ENCODE measurements around the gene IFNA14. TPM values are rescaled to one million over a fixed set of nuclear protein-coding genes. Genes with fewer than 3 reads are reported as not detected.

Gene IFNA14
- total RNA-seq, 1 experiment from 2014 or later = not detected

- TF ChIP-seq, protein P1, sequence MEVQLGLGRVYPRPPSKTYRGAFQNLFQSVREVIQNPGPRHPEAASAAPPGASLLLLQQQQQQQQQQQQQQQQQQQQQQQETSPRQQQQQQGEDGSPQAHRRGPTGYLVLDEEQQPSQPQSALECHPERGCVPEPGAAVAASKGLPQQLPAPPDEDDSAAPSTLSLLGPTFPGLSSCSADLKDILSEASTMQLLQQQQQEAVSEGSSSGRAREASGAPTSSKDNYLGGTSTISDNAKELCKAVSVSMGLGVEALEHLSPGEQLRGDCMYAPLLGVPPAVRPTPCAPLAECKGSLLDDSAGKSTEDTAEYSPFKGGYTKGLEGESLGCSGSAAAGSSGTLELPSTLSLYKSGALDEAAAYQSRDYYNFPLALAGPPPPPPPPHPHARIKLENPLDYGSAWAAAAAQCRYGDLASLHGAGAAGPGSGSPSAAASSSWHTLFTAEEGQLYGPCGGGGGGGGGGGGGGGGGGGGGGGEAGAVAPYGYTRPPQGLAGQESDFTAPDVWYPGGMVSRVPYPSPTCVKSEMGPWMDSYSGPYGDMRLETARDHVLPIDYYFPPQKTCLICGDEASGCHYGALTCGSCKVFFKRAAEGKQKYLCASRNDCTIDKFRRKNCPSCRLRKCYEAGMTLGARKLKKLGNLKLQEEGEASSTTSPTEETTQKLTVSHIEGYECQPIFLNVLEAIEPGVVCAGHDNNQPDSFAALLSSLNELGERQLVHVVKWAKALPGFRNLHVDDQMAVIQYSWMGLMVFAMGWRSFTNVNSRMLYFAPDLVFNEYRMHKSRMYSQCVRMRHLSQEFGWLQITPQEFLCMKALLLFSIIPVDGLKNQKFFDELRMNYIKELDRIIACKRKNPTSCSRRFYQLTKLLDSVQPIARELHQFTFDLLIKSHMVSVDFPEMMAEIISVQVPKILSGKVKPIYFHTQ (CRISPR knock-in tag; IDR thresholded peaks at IDR 0.05) = no peak
- TF ChIP-seq, protein P2, sequence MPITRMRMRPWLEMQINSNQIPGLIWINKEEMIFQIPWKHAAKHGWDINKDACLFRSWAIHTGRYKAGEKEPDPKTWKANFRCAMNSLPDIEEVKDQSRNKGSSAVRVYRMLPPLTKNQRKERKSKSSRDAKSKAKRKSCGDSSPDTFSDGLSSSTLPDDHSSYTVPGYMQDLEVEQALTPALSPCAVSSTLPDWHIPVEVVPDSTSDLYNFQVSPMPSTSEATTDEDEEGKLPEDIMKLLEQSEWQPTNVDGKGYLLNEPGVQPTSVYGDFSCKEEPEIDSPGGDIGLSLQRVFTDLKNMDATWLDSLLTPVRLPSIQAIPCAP (CRISPR knock-in tag; IDR thresholded peaks at IDR 0.05) = no peak
- TF ChIP-seq ETV6 (CRISPR knock-in tag; IDR thresholded peaks at IDR 0.05) = no peak
Measured at GRCh38 chr9:21286099-21286498, 46.3 kb upstream of the IFNA14 start (continued).

DNA sequence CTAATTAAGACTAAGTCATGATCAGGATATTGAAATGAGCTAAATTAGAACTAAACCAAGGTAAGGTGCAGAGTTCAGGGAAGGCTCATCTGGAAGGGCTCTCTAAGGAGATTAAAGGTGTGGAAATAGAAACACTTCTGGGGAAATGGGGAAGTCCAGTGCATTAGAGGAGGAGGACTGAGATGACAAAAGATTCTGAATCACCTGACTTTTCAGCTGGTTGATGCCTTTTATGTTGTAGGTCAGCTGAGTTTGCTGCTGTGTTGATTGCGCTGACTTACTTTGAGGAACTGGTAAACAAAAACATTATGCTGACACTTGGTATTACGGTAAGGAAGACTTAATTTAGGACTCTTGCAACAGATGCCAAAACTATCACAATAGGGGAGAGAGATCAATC is 41.5 kb upstream of the IFNA14 start:
- TF ChIP-seq ZBTB21 (CRISPR knock-in tag; IDR thresholded peaks at IDR 0.05; ENCODE audit: borderline replicate concordance) = no peak
- TF ChIP-seq, protein P3, sequence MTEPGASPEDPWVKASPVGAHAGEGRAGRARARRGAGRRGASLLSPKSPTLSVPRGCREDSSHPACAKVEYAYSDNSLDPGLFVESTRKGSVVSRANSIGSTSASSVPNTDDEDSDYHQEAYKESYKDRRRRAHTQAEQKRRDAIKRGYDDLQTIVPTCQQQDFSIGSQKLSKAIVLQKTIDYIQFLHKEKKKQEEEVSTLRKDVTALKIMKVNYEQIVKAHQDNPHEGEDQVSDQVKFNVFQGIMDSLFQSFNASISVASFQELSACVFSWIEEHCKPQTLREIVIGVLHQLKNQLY (CRISPR knock-in tag; IDR thresholded peaks at IDR 0.05) = no peak
- no peak for TF ChIP-seq ZNF263 (CRISPR knock-in tag; IDR thresholded peaks at IDR 0.05; ENCODE audit: low read depth)
- TF ChIP-seq TP53 (CRISPR knock-in tag; IDR thresholded peaks at IDR 0.05) = no peak
- Mint-ChIP-seq H3K9me3 (peaks cover 2% of the 10 kb centered on the region), H3K4me1 (no peaks in the 10 kb centered on the region), H3K4me3 (no peak overlapping the region), H3K27ac (no peak overlapping the region), H3K27me3 (ENCODE audit: low read depth) (peaks cover 26% of the 10 kb centered on the region), H3K36me3 (no peaks in the 10 kb centered on the region)
- ChIA-PET CTCF (no interaction called here), POLR2A (no interaction called here)
- ATAC-seq (no peak), DNase-seq (ENCODE audit: low spot score) (no peak)

DNA sequence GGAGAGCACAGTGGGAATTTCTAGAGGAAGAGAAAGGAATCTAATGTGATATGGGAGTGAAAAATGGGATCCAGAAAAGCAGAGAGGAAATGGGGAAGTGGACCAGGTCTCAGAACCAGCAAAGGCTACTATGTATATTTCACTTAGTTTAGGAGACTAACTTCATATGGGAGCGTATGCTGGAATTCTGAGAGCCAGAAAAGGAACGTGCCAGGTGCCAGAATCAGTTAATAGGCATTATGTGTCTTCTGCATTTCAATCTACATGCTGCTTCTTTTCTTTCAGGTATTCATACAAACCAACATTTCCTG is 28.5 kb upstream of the IFNA14 start:
- no peak overlapping the region for H3K4me3 Mint-ChIP-seq
- ChIA-PET POLR2A (no interaction called here), CTCF (interaction anchor here (0.8 to 1.1 kb wide), 3 partner anchors 16 to 187 kb away, joined by 3 to 4 read pairs (median 4); no protein-coding TSS in a partner anchor)
- no peak overlapping the region for H3K27ac Mint-ChIP-seq
- DNase-seq (ENCODE audit: low spot score) (no peak), ATAC-seq (no peak)
- H3K36me3 Mint-ChIP-seq = no peaks in the 10 kb centered on the region
- TF ChIP-seq HMGXB4 (CRISPR knock-in tag; IDR thresholded peaks at IDR 0.05) = no peak
- no peak for TF ChIP-seq USF1 (CRISPR knock-in tag; IDR thresholded peaks at IDR 0.05)
- TF ChIP-seq ATF1 (CRISPR knock-in tag; IDR thresholded peaks at IDR 0.05) = no peak
- TF ChIP-seq MXD4 (CRISPR knock-in tag; IDR thresholded peaks at IDR 0.05; ENCODE audit: borderline replicate concordance) = no peak
- TF ChIP-seq, protein P4, sequence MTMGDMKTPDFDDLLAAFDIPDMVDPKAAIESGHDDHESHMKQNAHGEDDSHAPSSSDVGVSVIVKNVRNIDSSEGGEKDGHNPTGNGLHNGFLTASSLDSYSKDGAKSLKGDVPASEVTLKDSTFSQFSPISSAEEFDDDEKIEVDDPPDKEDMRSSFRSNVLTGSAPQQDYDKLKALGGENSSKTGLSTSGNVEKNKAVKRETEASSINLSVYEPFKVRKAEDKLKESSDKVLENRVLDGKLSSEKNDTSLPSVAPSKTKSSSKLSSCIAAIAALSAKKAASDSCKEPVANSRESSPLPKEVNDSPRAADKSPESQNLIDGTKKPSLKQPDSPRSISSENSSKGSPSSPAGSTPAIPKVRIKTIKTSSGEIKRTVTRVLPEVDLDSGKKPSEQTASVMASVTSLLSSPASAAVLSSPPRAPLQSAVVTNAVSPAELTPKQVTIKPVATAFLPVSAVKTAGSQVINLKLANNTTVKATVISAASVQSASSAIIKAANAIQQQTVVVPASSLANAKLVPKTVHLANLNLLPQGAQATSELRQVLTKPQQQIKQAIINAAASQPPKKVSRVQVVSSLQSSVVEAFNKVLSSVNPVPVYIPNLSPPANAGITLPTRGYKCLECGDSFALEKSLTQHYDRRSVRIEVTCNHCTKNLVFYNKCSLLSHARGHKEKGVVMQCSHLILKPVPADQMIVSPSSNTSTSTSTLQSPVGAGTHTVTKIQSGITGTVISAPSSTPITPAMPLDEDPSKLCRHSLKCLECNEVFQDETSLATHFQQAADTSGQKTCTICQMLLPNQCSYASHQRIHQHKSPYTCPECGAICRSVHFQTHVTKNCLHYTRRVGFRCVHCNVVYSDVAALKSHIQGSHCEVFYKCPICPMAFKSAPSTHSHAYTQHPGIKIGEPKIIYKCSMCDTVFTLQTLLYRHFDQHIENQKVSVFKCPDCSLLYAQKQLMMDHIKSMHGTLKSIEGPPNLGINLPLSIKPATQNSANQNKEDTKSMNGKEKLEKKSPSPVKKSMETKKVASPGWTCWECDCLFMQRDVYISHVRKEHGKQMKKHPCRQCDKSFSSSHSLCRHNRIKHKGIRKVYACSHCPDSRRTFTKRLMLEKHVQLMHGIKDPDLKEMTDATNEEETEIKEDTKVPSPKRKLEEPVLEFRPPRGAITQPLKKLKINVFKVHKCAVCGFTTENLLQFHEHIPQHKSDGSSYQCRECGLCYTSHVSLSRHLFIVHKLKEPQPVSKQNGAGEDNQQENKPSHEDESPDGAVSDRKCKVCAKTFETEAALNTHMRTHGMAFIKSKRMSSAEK (CRISPR knock-in tag; IDR thresholded peaks at IDR 0.05; ENCODE audit: borderline replicate concordance) = no peak
- no peak for TF ChIP-seq CREB1 (CRISPR knock-in tag; IDR thresholded peaks at IDR 0.05)
- TF ChIP-seq, protein P5, sequence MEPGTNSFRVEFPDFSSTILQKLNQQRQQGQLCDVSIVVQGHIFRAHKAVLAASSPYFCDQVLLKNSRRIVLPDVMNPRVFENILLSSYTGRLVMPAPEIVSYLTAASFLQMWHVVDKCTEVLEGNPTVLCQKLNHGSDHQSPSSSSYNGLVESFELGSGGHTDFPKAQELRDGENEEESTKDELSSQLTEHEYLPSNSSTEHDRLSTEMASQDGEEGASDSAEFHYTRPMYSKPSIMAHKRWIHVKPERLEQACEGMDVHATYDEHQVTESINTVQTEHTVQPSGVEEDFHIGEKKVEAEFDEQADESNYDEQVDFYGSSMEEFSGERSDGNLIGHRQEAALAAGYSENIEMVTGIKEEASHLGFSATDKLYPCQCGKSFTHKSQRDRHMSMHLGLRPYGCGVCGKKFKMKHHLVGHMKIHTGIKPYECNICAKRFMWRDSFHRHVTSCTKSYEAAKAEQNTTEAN (CRISPR knock-in tag; IDR thresholded peaks at IDR 0.05) = no peak
- TF ChIP-seq, protein P6, sequence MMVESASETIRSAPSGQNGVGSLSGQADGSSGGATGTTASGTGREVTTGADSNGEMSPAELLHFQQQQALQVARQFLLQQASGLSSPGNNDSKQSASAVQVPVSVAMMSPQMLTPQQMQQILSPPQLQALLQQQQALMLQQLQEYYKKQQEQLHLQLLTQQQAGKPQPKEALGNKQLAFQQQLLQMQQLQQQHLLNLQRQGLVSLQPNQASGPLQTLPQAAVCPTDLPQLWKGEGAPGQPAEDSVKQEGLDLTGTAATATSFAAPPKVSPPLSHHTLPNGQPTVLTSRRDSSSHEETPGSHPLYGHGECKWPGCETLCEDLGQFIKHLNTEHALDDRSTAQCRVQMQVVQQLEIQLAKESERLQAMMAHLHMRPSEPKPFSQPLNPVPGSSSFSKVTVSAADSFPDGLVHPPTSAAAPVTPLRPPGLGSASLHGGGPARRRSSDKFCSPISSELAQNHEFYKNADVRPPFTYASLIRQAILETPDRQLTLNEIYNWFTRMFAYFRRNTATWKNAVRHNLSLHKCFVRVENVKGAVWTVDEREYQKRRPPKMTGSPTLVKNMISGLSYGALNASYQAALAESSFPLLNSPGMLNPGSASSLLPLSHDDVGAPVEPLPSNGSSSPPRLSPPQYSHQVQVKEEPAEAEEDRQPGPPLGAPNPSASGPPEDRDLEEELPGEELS (CRISPR knock-in tag; IDR thresholded peaks at IDR 0.05) = no peak
- peaks cover 3% of the 10 kb centered on the region; the same call in 1 of the 2 replicates for H3K9me3 Mint-ChIP-seq
- H3K4me1 Mint-ChIP-seq = no peaks in the 10 kb centered on the region
- H3K27me3 Mint-ChIP-seq (ENCODE audit: low read depth) = peaks cover 98% of the 10 kb centered on the region
